PC-3 (cell line): ENCODE results near the gene SLC15A2. TPM values are rescaled to one million over a fixed set of nuclear protein-coding genes. Genes with fewer than 3 reads are reported as not detected.

Experiments
- ATAC-seq: fragments of 200-7000 bp; cut with Tn5 transposase; 2 replicates; pipeline ENCODE4 v1.9.1; 2020; ENCODE audit warnings: mild to moderate bottlenecking, moderate library complexity
- BruUV-seq: library from RNA; stranded (reverse); fragments of 400-500 nt; replicated peaks from 2 replicates; lab custom pipeline; 2021; lab: Mats Ljungman, UMichigan
- CTCF ChIA-PET: fragments of 300-600 bp; sonication (Branson Sonifier 250); formaldehyde crosslinking; loops from one replicate; lab custom pipeline; 2022; ENCODE audit warnings: antibody characterized with exemption; lab: Charles Lee
- POLR2A ChIA-PET: fragments of 300-600 bp; sonication (Branson Sonifier 250); formaldehyde crosslinking; loops from one replicate; lab custom pipeline; 2022; ENCODE audit warnings: antibody characterized with exemption; ENCODE audit not compliant: unreplicated experiment; lab: Charles Lee
- DNase-seq: peaks from one replicate; pipeline ENCODE4 v3.0.0-alpha.2; 2015
- H2AFZ ChIP-seq: fragments of 300-600 bp; sonication (generic); 2 replicates; pipeline ENCODE4 v1.6.0; 2016; ENCODE audit warnings: antibody characterized with exemption, low read length
- H3F3A ChIP-seq: fragments of 300-600 bp; sonication (generic); one replicate; pipeline ENCODE4 v1.6.0; 2017; ENCODE audit warnings: antibody characterized with exemption, low read length, control low read depth, mild to moderate bottlenecking; ENCODE audit not compliant: unreplicated experiment
- H3K27ac ChIP-seq: fragments of 300-600 bp; sonication (generic); 2 replicates; pipeline ENCODE4 v1.5.1; 2016; ENCODE audit warnings: mild to moderate bottlenecking, low read length
- H3K27me3 ChIP-seq: fragments of 300-600 bp; sonication (generic); 2 replicates; pipeline ENCODE4 v1.6.1; 2016; ENCODE audit warnings: low read length, mixed read lengths
- H3K36me3 ChIP-seq: fragments of 300-600 bp; sonication (generic); 2 replicates; pipeline ENCODE4 v1.6.1; 2016; ENCODE audit warnings: low read depth, mixed run types, low read length, mixed read lengths
- H3K4me1 ChIP-seq: fragments of 300-600 bp; sonication (generic); 2 replicates; pipeline ENCODE4 v1.5.1; 2016; ENCODE audit warnings: low read length; ENCODE audit not compliant: insufficient read depth
- H3K4me2 ChIP-seq: fragments of 300-600 bp; sonication (generic); 2 replicates; pipeline ENCODE4 v1.6.0; 2016; ENCODE audit warnings: low read length
- H3K4me3 ChIP-seq: fragments of 300-600 bp; sonication (generic); 2 replicates; pipeline ENCODE4 v1.5.1; 2016; ENCODE audit warnings: mild to moderate bottlenecking, low read length, mixed read lengths
- H3K79me2 ChIP-seq: fragments of 300-600 bp; sonication (generic); 2 replicates; pipeline ENCODE4 v1.6.1; 2017; ENCODE audit warnings: low read length, mixed read lengths
- H3K9ac ChIP-seq: fragments of 300-600 bp; sonication (generic); 2 replicates; pipeline ENCODE4 v1.6.0; 2016; ENCODE audit warnings: mild to moderate bottlenecking, low read length
- H3K9me2 ChIP-seq: fragments of 300-600 bp; sonication (generic); replicated peaks from 2 replicates; pipeline ENCODE4 v1.6.1; 2016; ENCODE audit warnings: mixed run types, low read length, mixed read lengths
- H3K9me3 ChIP-seq: fragments of 300-600 bp; sonication (generic); 2 replicates; pipeline ENCODE4 v1.6.1; 2016; ENCODE audit warnings: low read length, mixed read lengths
- H4K20me1 ChIP-seq: fragments of 300-600 bp; sonication (generic); 2 replicates; pipeline ENCODE4 v1.6.1; 2016; ENCODE audit warnings: low read length, mixed read lengths
- EZH2 ChIP-seq: fragments of 300-600 bp; sonication (generic); IDR thresholded peaks from one replicate; pipeline ENCODE4 v1.6.1; 2017; ENCODE audit warnings: antibody characterized with exemption, mild to moderate bottlenecking, low read length; ENCODE audit not compliant: unreplicated experiment
- EZH2phosphoT487 ChIP-seq: fragments of 300-600 bp; sonication (generic); IDR thresholded peaks from 2 replicates; pipeline ENCODE4 v1.6.1; 2018; ENCODE audit warnings: mild to moderate bottlenecking, antibody characterized with exemption, low read length, borderline replicate concordance
- intact Hi-C: fragments of 100-400 bp; cut with micrococcal nuclease; formaldehyde crosslinking; loops from 2 replicates; pipeline ENCODE4 v1.9.0; 2023
- total RNA-seq: library from RNA; depleted of rRNA; stranded (reverse); fragments of >200 nt; gene quantifications from 2 replicates; pipeline ENCODE4 v1.2.3, GENCODE V29; 2014
- TF ChIP-seq, protein P1 (sequence below): fragments of 300-600 bp; sonication (generic); conservative IDR thresholded peaks from 2 replicates; pipeline ENCODE4 v1.5.1; 2017; ENCODE audit warnings: antibody characterized with exemption, low read depth, mild to moderate bottlenecking, low read length

SLC15A2 gene
- total RNA-seq, 1 experiment from 2014 or later, result 0.91 TPM

DNA sequence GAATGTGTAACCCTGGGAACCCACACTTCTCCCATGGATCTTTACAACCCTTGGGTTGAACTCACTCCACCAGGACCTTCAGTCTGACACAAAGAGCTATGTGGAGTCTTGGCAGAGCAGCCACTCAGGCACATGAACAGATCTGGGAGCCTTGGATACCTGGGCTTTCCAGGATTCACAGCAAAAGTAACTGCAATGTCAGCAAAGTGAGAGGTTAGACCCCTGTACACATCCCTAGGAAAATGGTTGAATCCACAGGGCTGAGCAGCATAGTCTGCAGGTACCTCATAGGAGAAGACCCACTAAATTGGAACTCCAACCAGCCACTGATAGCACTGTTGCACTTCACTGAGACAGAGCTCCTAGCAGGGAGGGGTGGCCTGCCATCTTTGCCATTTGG, 68.2 kb downstream of the SLC15A2 start:
- H3K9ac ChIP-seq, result no peak overlapping the region
- no peaks in the 10 kb centered on the region for H3K27me3 ChIP-seq
- H3K4me1 ChIP-seq, result no peaks in the 10 kb centered on the region
- ChIA-PET POLR2A (no interaction called here), CTCF (no interaction called here)
- TF ChIP-seq EZH2 (no peak), EZH2phosphoT487 (no peak)
- TF ChIP-seq, protein P1, sequence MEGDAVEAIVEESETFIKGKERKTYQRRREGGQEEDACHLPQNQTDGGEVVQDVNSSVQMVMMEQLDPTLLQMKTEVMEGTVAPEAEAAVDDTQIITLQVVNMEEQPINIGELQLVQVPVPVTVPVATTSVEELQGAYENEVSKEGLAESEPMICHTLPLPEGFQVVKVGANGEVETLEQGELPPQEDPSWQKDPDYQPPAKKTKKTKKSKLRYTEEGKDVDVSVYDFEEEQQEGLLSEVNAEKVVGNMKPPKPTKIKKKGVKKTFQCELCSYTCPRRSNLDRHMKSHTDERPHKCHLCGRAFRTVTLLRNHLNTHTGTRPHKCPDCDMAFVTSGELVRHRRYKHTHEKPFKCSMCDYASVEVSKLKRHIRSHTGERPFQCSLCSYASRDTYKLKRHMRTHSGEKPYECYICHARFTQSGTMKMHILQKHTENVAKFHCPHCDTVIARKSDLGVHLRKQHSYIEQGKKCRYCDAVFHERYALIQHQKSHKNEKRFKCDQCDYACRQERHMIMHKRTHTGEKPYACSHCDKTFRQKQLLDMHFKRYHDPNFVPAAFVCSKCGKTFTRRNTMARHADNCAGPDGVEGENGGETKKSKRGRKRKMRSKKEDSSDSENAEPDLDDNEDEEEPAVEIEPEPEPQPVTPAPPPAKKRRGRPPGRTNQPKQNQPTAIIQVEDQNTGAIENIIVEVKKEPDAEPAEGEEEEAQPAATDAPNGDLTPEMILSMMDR, result no peak
- H3K9me2 ChIP-seq, result no peaks in the 10 kb centered on the region
- intact Hi-C loops, result no loop called here
- no TSS peak for BruUV-seq
- no peak for ATAC-seq
- H3F3A ChIP-seq, result no peaks in the 10 kb centered on the region
- H3K9me3 ChIP-seq, result no peaks in the 10 kb centered on the region
- H3K4me2 ChIP-seq, result no peak overlapping the region
- no peaks in the 10 kb centered on the region for H3K36me3 ChIP-seq
- no peaks in the 10 kb centered on the region for H4K20me1 ChIP-seq
- H3K79me2 ChIP-seq, result no peaks in the 10 kb centered on the region
- H3K27ac ChIP-seq, result no peak overlapping the region
- no peak overlapping the region for H2AFZ ChIP-seq
- H3K4me3 ChIP-seq, result no peak overlapping the region
- DNase-seq, result no peak

DNA sequence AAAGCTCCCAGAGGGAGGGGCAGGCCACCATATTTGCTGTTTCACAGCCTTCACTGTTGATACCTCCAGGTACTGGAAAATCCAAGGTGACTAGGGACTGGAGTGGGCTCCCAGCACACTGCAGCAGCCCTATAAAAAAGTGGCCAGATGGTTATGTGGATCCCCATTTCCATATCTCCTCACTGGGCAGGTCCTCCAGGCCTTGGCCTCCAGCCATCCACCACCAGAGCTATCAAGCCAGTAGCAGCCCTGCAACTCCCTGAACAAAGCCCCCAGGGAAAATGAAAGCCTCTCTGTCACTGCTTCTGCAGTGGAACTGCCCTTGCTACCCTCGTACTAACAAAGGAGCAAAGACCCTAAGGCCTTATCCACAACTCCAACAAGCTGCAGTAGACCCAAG, 69.4 kb downstream of the SLC15A2 start:
- no TSS peak for BruUV-seq
- ChIA-PET POLR2A (no interaction called here), CTCF (no interaction called here)

DNA sequence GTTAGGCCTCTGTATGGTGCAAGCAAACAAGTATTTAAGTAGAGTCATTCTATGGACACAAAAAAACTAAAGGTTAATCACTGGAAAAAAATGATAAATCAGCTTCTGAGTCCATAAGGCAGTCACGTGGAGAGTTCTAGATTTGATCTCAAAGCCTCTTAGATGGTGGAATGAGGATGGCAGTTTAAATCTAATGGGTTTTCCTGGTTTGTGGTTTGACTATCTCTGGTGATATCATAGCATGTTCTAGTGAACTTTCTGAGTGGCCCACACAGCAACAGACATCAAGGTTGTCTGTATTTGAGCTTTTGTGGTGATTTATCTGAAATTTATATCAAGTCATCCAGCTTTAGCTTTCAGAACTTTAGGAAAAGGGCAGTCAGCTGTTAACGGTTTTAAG, 75.4 kb downstream of the SLC15A2 start:
- intact Hi-C loops, result loop anchor here (1.0 to 10.0 kb wide), 5 partner anchors 10 to 422 kb away; partner anchors contain the start of gene POLQ
- BruUV-seq, result no TSS peak
- H4K20me1 ChIP-seq, result no peaks in the 10 kb centered on the region
- no peaks in the 10 kb centered on the region for H3K79me2 ChIP-seq
- H3K27ac ChIP-seq, result peak overlapping the region; percentile 72
- ChIA-PET CTCF (interaction anchor here (1.8 kb wide), 1 partner anchor 26 kb away, joined by 4 read pairs; no protein-coding TSS in a partner anchor), POLR2A (interaction anchor here (0.7 kb wide), 1 partner anchor 221 kb away, joined by 4 read pairs; no protein-coding TSS in a partner anchor)
- H3K4me2 ChIP-seq, result peak overlapping the region; percentile 61
- H2AFZ ChIP-seq, result no peak overlapping the region
- 0 out of 2 replicates have a peak, but pooled peaks cover 4% of the 10 kb centered on the region for H3K9me2 ChIP-seq
- H3K4me1 ChIP-seq, result peaks cover 39% of the 10 kb centered on the region
- no peak overlapping the region; the same call in 1 of the 2 replicates for H3K9ac ChIP-seq
- ATAC-seq (peak; percentile 3), DNase-seq (peak; percentile 44)
- no peaks in the 10 kb centered on the region for H3K36me3 ChIP-seq
- H3K9me3 ChIP-seq, result no peaks in the 10 kb centered on the region
- peaks cover 18% of the 10 kb centered on the region for H3F3A ChIP-seq
- TF ChIP-seq EZH2 (no peak), EZH2phosphoT487 (no peak)
- TF ChIP-seq, protein P1, result no peak
- H3K4me3 ChIP-seq, result no peak overlapping the region
- no peaks in the 10 kb centered on the region for H3K27me3 ChIP-seq

More for the DNA sequence above, 69.4 kb downstream of the SLC15A2 start:
- Histone ChIP-seq H4K20me1 (no peaks in the 10 kb centered on the region), H3K27ac (no peak overlapping the region), H3K27me3 (no peaks in the 10 kb centered on the region), H3F3A (no peaks in the 10 kb centered on the region), H3K4me2 (no peak overlapping the region), H3K36me3 (no peaks in the 10 kb centered on the region), H3K4me1 (0 out of 2 replicates have a peak, but pooled peaks cover 1% of the 10 kb centered on the region), H3K4me3 (no peak overlapping the region), H3K9me3 (no peaks in the 10 kb centered on the region), H3K79me2 (no peaks in the 10 kb centered on the region), H2AFZ (no peak overlapping the region), H3K9ac (no peak overlapping the region), H3K9me2 (no peaks in the 10 kb centered on the region)
- TF ChIP-seq, protein P1, result no peak
- TF ChIP-seq EZH2phosphoT487 (no peak), EZH2 (no peak)
- DNase-seq (no peak), ATAC-seq (no peak)
- intact Hi-C loops, result no loop called here
